ENCODE results near the gene SRSF2. TPM values are rescaled to one million over a fixed set of nuclear protein-coding genes. Genes with fewer than 3 reads are reported as not detected.

Gene SRSF2
- polyA plus RNA-seq, 2 of the 4 experiments (the other 2 are of a cell fraction) = 338 to 412 TPM

DNA sequence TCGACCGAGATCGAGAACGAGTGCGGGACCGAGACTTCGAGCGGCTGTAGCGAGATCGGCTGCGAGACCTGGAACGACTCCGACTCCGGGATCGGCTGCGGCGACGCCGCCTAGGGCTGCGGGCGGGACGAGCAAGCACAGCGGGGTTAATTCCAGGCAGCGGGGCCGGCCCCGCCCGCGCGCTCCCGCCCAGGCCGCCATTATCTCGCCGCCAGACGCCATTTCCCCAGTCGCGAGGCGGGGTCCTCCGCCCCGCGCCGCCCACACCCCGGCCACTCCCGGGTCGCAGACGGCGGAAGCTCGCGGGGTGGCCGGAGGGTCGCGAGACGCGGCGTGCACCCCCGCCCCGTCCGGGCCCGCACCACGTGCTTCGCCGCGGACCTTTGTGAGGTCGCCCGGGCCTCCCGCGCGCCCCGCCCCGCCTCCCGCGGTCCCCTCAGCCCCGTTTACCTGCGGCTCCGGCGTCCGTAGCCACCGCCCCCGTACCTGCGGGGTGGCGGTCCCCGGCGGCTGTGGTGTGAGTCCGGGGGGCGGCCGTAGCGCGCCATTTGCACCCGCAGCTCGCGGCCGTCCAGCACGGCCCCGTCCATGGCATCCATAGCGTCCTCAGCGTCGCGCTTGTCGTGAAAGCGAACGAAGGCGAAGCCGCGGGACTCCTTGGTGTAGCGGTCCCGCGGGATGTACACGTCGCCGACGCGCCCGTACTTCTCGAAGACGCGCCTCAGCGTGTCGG lies 616 bp downstream of the SRSF2 start (continued):
- TF ChIP-seq, protein P1, sequence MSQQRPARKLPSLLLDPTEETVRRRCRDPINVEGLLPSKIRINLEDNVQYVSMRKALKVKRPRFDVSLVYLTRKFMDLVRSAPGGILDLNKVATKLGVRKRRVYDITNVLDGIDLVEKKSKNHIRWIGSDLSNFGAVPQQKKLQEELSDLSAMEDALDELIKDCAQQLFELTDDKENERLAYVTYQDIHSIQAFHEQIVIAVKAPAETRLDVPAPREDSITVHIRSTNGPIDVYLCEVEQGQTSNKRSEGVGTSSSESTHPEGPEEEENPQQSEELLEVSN (IDR thresholded peaks at IDR 0.05; ENCODE audit: borderline replicate concordance, low read depth) = no peak
- TF ChIP-seq, protein P2, sequence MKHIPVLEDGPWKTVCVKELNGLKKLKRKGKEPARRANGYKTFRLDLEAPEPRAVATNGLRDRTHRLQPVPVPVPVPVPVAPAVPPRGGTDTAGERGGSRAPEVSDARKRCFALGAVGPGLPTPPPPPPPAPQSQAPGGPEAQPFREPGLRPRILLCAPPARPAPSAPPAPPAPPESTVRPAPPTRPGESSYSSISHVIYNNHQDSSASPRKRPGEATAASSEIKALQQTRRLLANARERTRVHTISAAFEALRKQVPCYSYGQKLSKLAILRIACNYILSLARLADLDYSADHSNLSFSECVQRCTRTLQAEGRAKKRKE (CRISPR knock-in tag; IDR thresholded peaks at IDR 0.05; ENCODE audit: low read depth) = no peak

DNA sequence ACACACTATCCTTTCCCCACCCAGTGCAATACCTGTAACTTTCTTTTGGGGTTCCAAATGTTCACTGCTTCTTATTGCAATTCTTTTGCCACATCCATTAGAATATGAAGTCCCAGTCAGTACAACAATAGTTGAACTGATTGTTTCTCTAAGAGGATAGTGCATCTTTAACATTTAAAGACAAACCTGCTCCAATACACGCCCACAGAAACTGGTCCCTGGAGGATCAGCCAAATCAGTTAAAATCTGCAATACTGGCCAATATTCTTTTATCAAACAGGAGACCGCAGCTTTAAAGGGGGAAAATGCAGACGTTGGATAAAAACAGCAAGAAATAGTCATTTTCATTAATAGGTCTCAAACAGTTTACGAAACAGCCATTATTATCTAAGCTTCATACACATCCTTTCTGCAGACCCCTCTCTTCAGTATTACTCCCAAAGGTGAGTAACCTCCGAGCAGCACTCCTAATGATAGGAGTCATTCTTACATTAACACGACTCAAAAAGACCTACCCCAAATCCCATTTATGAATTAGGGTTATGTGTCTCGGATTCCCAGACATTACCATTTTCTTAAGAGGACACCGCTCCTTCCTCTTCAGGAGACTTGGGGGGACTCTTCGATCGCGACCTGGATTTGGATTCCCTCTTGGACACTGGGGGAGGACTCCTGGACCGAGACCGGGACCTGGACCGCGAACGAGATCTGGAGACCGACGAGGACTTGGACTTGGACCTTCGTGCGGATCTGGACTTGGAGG lies 1.4 kb downstream of the SRSF2 start:
- FAIRE-seq (peak; percentile 67), DNase-seq (ENCODE audit: low read depth in 1 of 2, low spot score in 1 of 2) (no peak), ATAC-seq (no peak)
- Histone ChIP-seq H3K4me2 (peak overlapping the region; percentile 86), H3K9me3 (no peaks in the 10 kb centered on the region), H3K4me1 (peaks cover 37% of the 10 kb centered on the region), H3K4me3 (peak overlapping the region; percentile 95), H3K27ac (peak overlapping the region; percentile 97 to 98)
- WGBS (ENCODE audit: missing lambda C conversion rate) = 5% methylated on average over 14 of the region's 20 CpGs
- no peak for TF ChIP-seq TFCP2L1 (CRISPR knock-in tag; IDR thresholded peaks at IDR 0.05)
- TF ChIP-seq, protein P3, sequence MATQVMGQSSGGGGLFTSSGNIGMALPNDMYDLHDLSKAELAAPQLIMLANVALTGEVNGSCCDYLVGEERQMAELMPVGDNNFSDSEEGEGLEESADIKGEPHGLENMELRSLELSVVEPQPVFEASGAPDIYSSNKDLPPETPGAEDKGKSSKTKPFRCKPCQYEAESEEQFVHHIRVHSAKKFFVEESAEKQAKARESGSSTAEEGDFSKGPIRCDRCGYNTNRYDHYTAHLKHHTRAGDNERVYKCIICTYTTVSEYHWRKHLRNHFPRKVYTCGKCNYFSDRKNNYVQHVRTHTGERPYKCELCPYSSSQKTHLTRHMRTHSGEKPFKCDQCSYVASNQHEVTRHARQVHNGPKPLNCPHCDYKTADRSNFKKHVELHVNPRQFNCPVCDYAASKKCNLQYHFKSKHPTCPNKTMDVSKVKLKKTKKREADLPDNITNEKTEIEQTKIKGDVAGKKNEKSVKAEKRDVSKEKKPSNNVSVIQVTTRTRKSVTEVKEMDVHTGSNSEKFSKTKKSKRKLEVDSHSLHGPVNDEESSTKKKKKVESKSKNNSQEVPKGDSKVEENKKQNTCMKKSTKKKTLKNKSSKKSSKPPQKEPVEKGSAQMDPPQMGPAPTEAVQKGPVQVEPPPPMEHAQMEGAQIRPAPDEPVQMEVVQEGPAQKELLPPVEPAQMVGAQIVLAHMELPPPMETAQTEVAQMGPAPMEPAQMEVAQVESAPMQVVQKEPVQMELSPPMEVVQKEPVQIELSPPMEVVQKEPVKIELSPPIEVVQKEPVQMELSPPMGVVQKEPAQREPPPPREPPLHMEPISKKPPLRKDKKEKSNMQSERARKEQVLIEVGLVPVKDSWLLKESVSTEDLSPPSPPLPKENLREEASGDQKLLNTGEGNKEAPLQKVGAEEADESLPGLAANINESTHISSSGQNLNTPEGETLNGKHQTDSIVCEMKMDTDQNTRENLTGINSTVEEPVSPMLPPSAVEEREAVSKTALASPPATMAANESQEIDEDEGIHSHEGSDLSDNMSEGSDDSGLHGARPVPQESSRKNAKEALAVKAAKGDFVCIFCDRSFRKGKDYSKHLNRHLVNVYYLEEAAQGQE (IDR thresholded peaks at IDR 0.05) = no peak; the same call in 1 of the 2 replicates
- no peak for TF ChIP-seq BHLHE40 (IDR thresholded peaks at IDR 0.05; ENCODE audit: low read depth, low read length)
- TF ChIP-seq HOXB13 (CRISPR knock-in tag; IDR thresholded peaks at IDR 0.05; ENCODE audit: low read depth) = no peak
- TF ChIP-seq MAFK (IDR thresholded peaks at IDR 0.05; ENCODE audit: partially characterized antibody) = peak; percentile 9
- TF ChIP-seq GATA3 (IDR thresholded peaks at IDR 0.05; ENCODE audit: borderline replicate concordance) = peak; percentile 24; the same call in 1 of the 2 replicates
- no peak for TF ChIP-seq CBX2 (IDR thresholded peaks at IDR 0.05; ENCODE audit: borderline replicate concordance, low read depth)
- TF ChIP-seq, protein P4, sequence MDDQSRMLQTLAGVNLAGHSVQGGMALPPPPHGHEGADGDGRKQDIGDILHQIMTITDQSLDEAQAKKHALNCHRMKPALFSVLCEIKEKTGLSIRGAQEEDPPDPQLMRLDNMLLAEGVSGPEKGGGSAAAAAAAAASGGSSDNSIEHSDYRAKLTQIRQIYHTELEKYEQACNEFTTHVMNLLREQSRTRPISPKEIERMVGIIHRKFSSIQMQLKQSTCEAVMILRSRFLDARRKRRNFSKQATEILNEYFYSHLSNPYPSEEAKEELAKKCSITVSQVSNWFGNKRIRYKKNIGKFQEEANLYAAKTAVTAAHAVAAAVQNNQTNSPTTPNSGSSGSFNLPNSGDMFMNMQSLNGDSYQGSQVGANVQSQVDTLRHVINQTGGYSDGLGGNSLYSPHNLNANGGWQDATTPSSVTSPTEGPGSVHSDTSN (IDR thresholded peaks at IDR 0.05) = peak; percentile 15; the same call in 1 of the 2 replicates
- TF ChIP-seq SREBF2 (IDR thresholded peaks at IDR 0.05) = no peak
- no peak for TF ChIP-seq NR3C1 (IDR thresholded peaks at IDR 0.05)
- TF ChIP-seq POLR2A (IDR thresholded peaks at IDR 0.05; ENCODE audit: low read length) = no peak
- 0 out of 2 replicates have a peak, but pooled peaks have one; percentile 40 for TF ChIP-seq POLR2AphosphoS2 (conservative IDR thresholded peaks at IDR 0.05; ENCODE audit: low read length)
- peak; percentile 79; the same call in 1 of the 2 replicates for TF ChIP-seq HOXA7 (CRISPR knock-in tag; IDR thresholded peaks at IDR 0.05)
- TF ChIP-seq TP53 (CRISPR knock-in tag; IDR thresholded peaks at IDR 0.05) = no peak
- TF ChIP-seq, protein P5, sequence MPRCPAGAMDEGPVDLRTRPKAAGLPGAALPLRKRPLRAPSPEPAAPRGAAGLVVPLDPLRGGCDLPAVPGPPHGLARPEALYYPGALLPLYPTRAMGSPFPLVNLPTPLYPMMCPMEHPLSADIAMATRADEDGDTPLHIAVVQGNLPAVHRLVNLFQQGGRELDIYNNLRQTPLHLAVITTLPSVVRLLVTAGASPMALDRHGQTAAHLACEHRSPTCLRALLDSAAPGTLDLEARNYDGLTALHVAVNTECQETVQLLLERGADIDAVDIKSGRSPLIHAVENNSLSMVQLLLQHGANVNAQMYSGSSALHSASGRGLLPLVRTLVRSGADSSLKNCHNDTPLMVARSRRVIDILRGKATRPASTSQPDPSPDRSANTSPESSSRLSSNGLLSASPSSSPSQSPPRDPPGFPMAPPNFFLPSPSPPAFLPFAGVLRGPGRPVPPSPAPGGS (IDR thresholded peaks at IDR 0.05) = 0 out of 3 replicates have a peak, but pooled peaks have one; percentile 28
- TF ChIP-seq ZC3H11A (IDR thresholded peaks at IDR 0.05) = no peak
- ChIA-PET POLR2A (interaction anchor here (1.5 to 2.7 kb wide), 2 partner anchors 8 to 10 kb away, joined by 8 to 10 read pairs; partner anchors contain the start of genes JMJD6 and METTL23), CTCF (interaction anchor here (0.6 to 5.3 kb wide), 8 partner anchors 8 to 690 kb away, joined by 3 to 31 read pairs (median 4); partner anchors contain the start of gene METTL23)
